Measurements from ENCODE around the gene PAPOLG.
A peak's percentile ranks its signal among the peaks of the same experiment; 100 is the strongest.

PAPOLG gene

GRCh38 chr2:60735496-60736250 lies 20.4 kb upstream of the PAPOLG start:
- Histone ChIP-seq H3K4me3 (ENCODE audit: low read depth in 1 of 5, low read length in 5 of 5) (peak overlapping the region; percentile 35 to 53 (median 45)), H3K27ac (ENCODE audit: low read depth, low read length) (no peak overlapping the region), H3K4me1 (ENCODE audit: control insufficient read depth in 5 of 5, insufficient read depth in 5 of 5, low read length in 5 of 5) (peaks cover 0 to 9% (median 5%) of the 10 kb centered on the region in 5 donors), H3K27me3 (ENCODE audit: control insufficient read depth in 5 of 5, insufficient read depth in 4 of 5, low read length in 5 of 5) (peaks cover 0 to 12% (median 8%) of the 10 kb centered on the region in 5 donors), H3K9me3 (ENCODE audit: control insufficient read depth in 5 of 5, low read length in 5 of 5) (peaks cover 0 to 3% (median 0%) of the 10 kb centered on the region in 5 donors), H3K9ac (ENCODE audit: low read length in 5 of 5) (no peak overlapping the region), H3K36me3 (ENCODE audit: control insufficient read depth in 5 of 5, insufficient read depth in 5 of 5, low read length in 5 of 5) (no peaks in the 10 kb centered on the region)

- Histone ChIP-seq H3K27ac (ENCODE audit: low read depth, low read length) (no peak overlapping the region), H3K9ac (ENCODE audit: low read length in 5 of 5) (no peak overlapping the region), H3K27me3 (ENCODE audit: control insufficient read depth in 5 of 5, insufficient read depth in 4 of 5, low read length in 5 of 5) (peaks cover 0 to 12% (median 8%) of the 10 kb centered on the region in 5 donors), H3K9me3 (ENCODE audit: control insufficient read depth in 5 of 5, low read length in 5 of 5) (peaks cover 0 to 3% (median 0%) of the 10 kb centered on the region in 5 donors), H3K4me1 (ENCODE audit: control insufficient read depth in 5 of 5, insufficient read depth in 5 of 5, low read length in 5 of 5) (peaks cover 0 to 9% (median 5%) of the 10 kb centered on the region in 5 donors), H3K36me3 (ENCODE audit: control insufficient read depth in 5 of 5, insufficient read depth in 5 of 5, low read length in 5 of 5) (no peaks in the 10 kb centered on the region), H3K4me3 (ENCODE audit: low read depth in 1 of 5, low read length in 5 of 5) (no peak overlapping the region)
Observed at GRCh38 chr2:60738679-60739078, 17.4 kb upstream of the PAPOLG start.

GRCh38 chr2:60739156-60739555 lies 16.9 kb upstream of the PAPOLG start:
- Histone ChIP-seq H3K4me1 (ENCODE audit: control insufficient read depth in 5 of 5, insufficient read depth in 5 of 5, low read length in 5 of 5) (peaks cover 0 to 9% (median 5%) of the 10 kb centered on the region in 5 donors), H3K9me3 (ENCODE audit: control insufficient read depth in 5 of 5, low read length in 5 of 5) (peaks cover 0 to 3% (median 0%) of the 10 kb centered on the region in 5 donors), H3K27me3 (ENCODE audit: control insufficient read depth in 5 of 5, insufficient read depth in 4 of 5, low read length in 5 of 5) (peaks cover 0 to 12% (median 8%) of the 10 kb centered on the region in 5 donors), H3K27ac (ENCODE audit: low read depth, low read length) (no peak overlapping the region), H3K4me3 (ENCODE audit: low read depth in 1 of 5, low read length in 5 of 5) (no peak overlapping the region), H3K9ac (ENCODE audit: low read length in 5 of 5) (no peak overlapping the region), H3K36me3 (ENCODE audit: control insufficient read depth in 5 of 5, insufficient read depth in 5 of 5, low read length in 5 of 5) (no peaks in the 10 kb centered on the region)

- Histone ChIP-seq H3K4me3 (ENCODE audit: low read depth in 1 of 5, low read length in 5 of 5) (no peak overlapping the region), H3K9ac (ENCODE audit: low read length in 5 of 5) (no peak overlapping the region), H3K27me3 (ENCODE audit: control insufficient read depth in 5 of 5, insufficient read depth in 4 of 5, low read length in 5 of 5) (peaks cover 0 to 18% (median 8%) of the 10 kb centered on the region in 5 donors), H3K4me1 (ENCODE audit: control insufficient read depth in 5 of 5, insufficient read depth in 5 of 5, low read length in 5 of 5) (no peaks in the 10 kb centered on the region), H3K27ac (ENCODE audit: low read depth, low read length) (no peak overlapping the region), H3K36me3 (ENCODE audit: control insufficient read depth in 5 of 5, insufficient read depth in 5 of 5, low read length in 5 of 5) (no peaks in the 10 kb centered on the region), H3K9me3 (ENCODE audit: control insufficient read depth in 5 of 5, low read length in 5 of 5) (peaks cover 0 to 3% (median 0%) of the 10 kb centered on the region in 5 donors)
Observed at GRCh38 chr2:60741576-60741975, 14.5 kb upstream of the PAPOLG start.

- Histone ChIP-seq H3K9ac (ENCODE audit: low read length in 5 of 5) (no peak overlapping the region), H3K27ac (ENCODE audit: low read depth, low read length) (no peak overlapping the region), H3K4me1 (ENCODE audit: control insufficient read depth in 5 of 5, insufficient read depth in 5 of 5, low read length in 5 of 5) (no peaks in the 10 kb centered on the region), H3K9me3 (ENCODE audit: control insufficient read depth in 5 of 5, low read length in 5 of 5) (peaks cover 0 to 3% (median 0%) of the 10 kb centered on the region in 5 donors), H3K4me3 (ENCODE audit: low read depth in 1 of 5, low read length in 5 of 5) (no peak overlapping the region), H3K36me3 (ENCODE audit: control insufficient read depth in 5 of 5, insufficient read depth in 5 of 5, low read length in 5 of 5) (no peaks in the 10 kb centered on the region), H3K27me3 (ENCODE audit: control insufficient read depth in 5 of 5, insufficient read depth in 4 of 5, low read length in 5 of 5) (peaks cover 0 to 15% (median 8%) of the 10 kb centered on the region in 5 donors)
Observed at GRCh38 chr2:60742419-60742818, 13.6 kb upstream of the PAPOLG start.

GRCh38 chr2:60745330-60745729 lies 10.7 kb upstream of the PAPOLG start:
- Histone ChIP-seq H3K9ac (ENCODE audit: low read length in 5 of 5) (no peak overlapping the region), H3K4me3 (ENCODE audit: low read depth in 1 of 5, low read length in 5 of 5) (no peak overlapping the region), H3K27me3 (ENCODE audit: control insufficient read depth in 5 of 5, insufficient read depth in 4 of 5, low read length in 5 of 5) (peaks cover 0 to 9% (median 3%) of the 10 kb centered on the region in 5 donors), H3K4me1 (ENCODE audit: control insufficient read depth in 5 of 5, insufficient read depth in 5 of 5, low read length in 5 of 5) (no peaks in the 10 kb centered on the region), H3K36me3 (ENCODE audit: control insufficient read depth in 5 of 5, insufficient read depth in 5 of 5, low read length in 5 of 5) (no peaks in the 10 kb centered on the region), H3K9me3 (ENCODE audit: control insufficient read depth in 5 of 5, low read length in 5 of 5) (no peaks in the 10 kb centered on the region), H3K27ac (ENCODE audit: low read depth, low read length) (no peak overlapping the region)

GRCh38 chr2:60745761-60746160 lies 10.3 kb upstream of the PAPOLG start:
- no peak overlapping the region for H3K9ac ChIP-seq (ENCODE audit: low read length in 5 of 5)

GRCh38 chr2:60746318-60746717 lies 9.8 kb upstream of the PAPOLG start:
- Histone ChIP-seq H3K4me3 (ENCODE audit: low read depth in 1 of 5, low read length in 5 of 5) (no peak overlapping the region), H3K36me3 (ENCODE audit: control insufficient read depth in 5 of 5, insufficient read depth in 5 of 5, low read length in 5 of 5) (no peaks in the 10 kb centered on the region), H3K9ac (ENCODE audit: low read length in 5 of 5) (no peak overlapping the region), H3K27me3 (ENCODE audit: control insufficient read depth in 5 of 5, insufficient read depth in 4 of 5, low read length in 5 of 5) (peaks cover 0 to 9% (median 3%) of the 10 kb centered on the region in 5 donors), H3K27ac (ENCODE audit: low read depth, low read length) (no peak overlapping the region), H3K9me3 (ENCODE audit: control insufficient read depth in 5 of 5, low read length in 5 of 5) (no peaks in the 10 kb centered on the region), H3K4me1 (ENCODE audit: control insufficient read depth in 5 of 5, insufficient read depth in 5 of 5, low read length in 5 of 5) (no peaks in the 10 kb centered on the region)

More at GRCh38 chr2:60745761-60746160, 10.3 kb upstream of the PAPOLG start:
- no peak overlapping the region for H3K27ac ChIP-seq (ENCODE audit: low read depth, low read length)
- H3K36me3 ChIP-seq (ENCODE audit: control insufficient read depth in 5 of 5, insufficient read depth in 5 of 5, low read length in 5 of 5) = no peaks in the 10 kb centered on the region
- H3K9me3 ChIP-seq (ENCODE audit: control insufficient read depth in 5 of 5, low read length in 5 of 5) = no peaks in the 10 kb centered on the region
- H3K27me3 ChIP-seq (ENCODE audit: control insufficient read depth in 5 of 5, insufficient read depth in 4 of 5, low read length in 5 of 5) = peaks cover 0 to 9% (median 3%) of the 10 kb centered on the region in 5 donors
- H3K4me3 ChIP-seq (ENCODE audit: low read depth in 1 of 5, low read length in 5 of 5) = no peak overlapping the region
- H3K4me1 ChIP-seq (ENCODE audit: control insufficient read depth in 5 of 5, insufficient read depth in 5 of 5, low read length in 5 of 5) = no peaks in the 10 kb centered on the region

GRCh38 chr2:60759654-60760053 lies 3.6 kb downstream of the PAPOLG start:
- no peak overlapping the region for H3K9ac ChIP-seq (ENCODE audit: low read length in 5 of 5)
- H3K9me3 ChIP-seq (ENCODE audit: control insufficient read depth in 5 of 5, low read length in 5 of 5) = no peaks in the 10 kb centered on the region
- H3K36me3 ChIP-seq (ENCODE audit: control insufficient read depth in 5 of 5, insufficient read depth in 5 of 5, low read length in 5 of 5) = peaks cover 21 to 37% (median 26%) of the 10 kb centered on the region in 5 donors
- peaks cover 1 to 19% (median 17%) of the 10 kb centered on the region in 5 donors for H3K4me1 ChIP-seq (ENCODE audit: control insufficient read depth in 5 of 5, insufficient read depth in 5 of 5, low read length in 5 of 5)
- no peak overlapping the region for H3K4me3 ChIP-seq (ENCODE audit: low read depth in 1 of 5, low read length in 5 of 5)
- no peaks in the 10 kb centered on the region for H3K27me3 ChIP-seq (ENCODE audit: control insufficient read depth in 5 of 5, insufficient read depth in 4 of 5, low read length in 5 of 5)
- H3K27ac ChIP-seq (ENCODE audit: low read depth, low read length) = no peak overlapping the region

GRCh38 chr2:60764736-60765534 lies 8.9 kb downstream of the PAPOLG start:
- H3K9me3 ChIP-seq (ENCODE audit: control insufficient read depth in 5 of 5, low read length in 5 of 5) = no peaks in the 10 kb centered on the region
- no peak overlapping the region for H3K27ac ChIP-seq (ENCODE audit: low read depth, low read length)
- H3K4me3 ChIP-seq (ENCODE audit: low read depth in 1 of 5, low read length in 5 of 5) = no peak overlapping the region
- H3K36me3 ChIP-seq (ENCODE audit: control insufficient read depth in 5 of 5, insufficient read depth in 5 of 5, low read length in 5 of 5) = peaks cover 37 to 64% (median 42%) of the 10 kb centered on the region in 5 donors
- H3K4me1 ChIP-seq (ENCODE audit: control insufficient read depth in 5 of 5, insufficient read depth in 5 of 5, low read length in 5 of 5) = no peaks in the 10 kb centered on the region
- no peaks in the 10 kb centered on the region for H3K27me3 ChIP-seq (ENCODE audit: control insufficient read depth in 5 of 5, insufficient read depth in 4 of 5, low read length in 5 of 5)
- H3K9ac ChIP-seq (ENCODE audit: low read length in 5 of 5) = no peak overlapping the region
